Activated naive CD4-positive, alpha-beta T cell treated with anti-CD3 and anti-CD28 coated beads, Interleukin-2, amount 10 ng/mL, durations not matched to agents 7 days and 5 days (primary cell): ENCODE results near the gene DCC.

Experiments used
- CTCF ChIA-PET: fragments of 350-600 bp; sonication (Branson Sonifier 250); formaldehyde crosslinking; loops from one replicate; lab custom pipeline; 2021; ENCODE audit warnings: antibody characterized with exemption; lab: Charles Lee
- DNase-seq: peaks from one replicate; pipeline ENCODE4 v3.0.0-alpha.2; 2020
- H3K27ac Mint-ChIP-seq: one replicate; pipeline ENCODE4 v1.8.0; 2021; ENCODE audit warnings: mild to moderate bottlenecking, moderate library complexity, mixed read lengths
- H3K27me3 Mint-ChIP-seq: one replicate; pipeline ENCODE4 v1.8.0; 2021; ENCODE audit warnings: mild to moderate bottlenecking, mixed read lengths
- H3K36me3 Mint-ChIP-seq: one replicate; pipeline ENCODE4 v1.8.0; 2021; ENCODE audit warnings: mixed read lengths
- H3K4me1 Mint-ChIP-seq: one replicate; pipeline ENCODE4 v1.8.0; 2021; ENCODE audit warnings: mixed read lengths
- H3K4me3 Mint-ChIP-seq: one replicate; pipeline ENCODE4 v1.8.0; 2021; ENCODE audit warnings: mild to moderate bottlenecking, moderate library complexity, mixed read lengths
- H3K9me3 Mint-ChIP-seq: one replicate; pipeline ENCODE4 v1.8.0; 2021; ENCODE audit warnings: mixed read lengths

Gene DCC

GRCh38 chr18:52582061-52582460, 242.1 kb downstream of the DCC start:
- Mint-ChIP-seq H3K36me3 (no peaks in the 10 kb centered on the region), H3K4me3 (no peak overlapping the region), H3K27me3 (no peaks in the 10 kb centered on the region), H3K27ac (no peak overlapping the region), H3K9me3 (peaks cover 3% of the 10 kb centered on the region), H3K4me1 (no peaks in the 10 kb centered on the region)
- CTCF ChIA-PET, result no interaction called here
- DNase-seq, result no peak

- H3K4me1 Mint-ChIP-seq, result no peaks in the 10 kb centered on the region
- H3K36me3 Mint-ChIP-seq, result no peaks in the 10 kb centered on the region
- H3K27me3 Mint-ChIP-seq, result no peaks in the 10 kb centered on the region
- no peak overlapping the region for H3K4me3 Mint-ChIP-seq
- peaks cover 3% of the 10 kb centered on the region for H3K9me3 Mint-ChIP-seq
- no peak for DNase-seq
- CTCF ChIA-PET, result no interaction called here
- no peak overlapping the region for H3K27ac Mint-ChIP-seq
Measured at GRCh38 chr18:52582516-52582915, 242.5 kb downstream of the DCC start.

GRCh38 chr18:52588931-52589330, 248.9 kb downstream of the DCC start:
- no peaks in the 10 kb centered on the region for H3K4me1 Mint-ChIP-seq

GRCh38 chr18:52596748-52597435, 256.9 kb downstream of the DCC start:
- H3K27ac Mint-ChIP-seq, result no peak overlapping the region
- H3K27me3 Mint-ChIP-seq, result no peaks in the 10 kb centered on the region
- no peak for DNase-seq
- peaks cover 16% of the 10 kb centered on the region for H3K9me3 Mint-ChIP-seq
- CTCF ChIA-PET, result no interaction called here
- no peaks in the 10 kb centered on the region for H3K36me3 Mint-ChIP-seq
- no peak overlapping the region for H3K4me3 Mint-ChIP-seq
- H3K4me1 Mint-ChIP-seq, result no peaks in the 10 kb centered on the region

More at GRCh38 chr18:52588931-52589330, 248.9 kb downstream of the DCC start:
- no peaks in the 10 kb centered on the region for H3K36me3 Mint-ChIP-seq
- no peaks in the 10 kb centered on the region for H3K27me3 Mint-ChIP-seq
- CTCF ChIA-PET, result no interaction called here
- DNase-seq, result no peak
- H3K9me3 Mint-ChIP-seq, result peaks cover 3% of the 10 kb centered on the region
- no peak overlapping the region for H3K4me3 Mint-ChIP-seq
- H3K27ac Mint-ChIP-seq, result no peak overlapping the region

GRCh38 chr18:52598921-52599320, 258.9 kb downstream of the DCC start:
- no peaks in the 10 kb centered on the region for H3K4me1 Mint-ChIP-seq
- CTCF ChIA-PET, result no interaction called here
- DNase-seq, result no peak
- no peak overlapping the region for H3K27ac Mint-ChIP-seq
- no peaks in the 10 kb centered on the region for H3K36me3 Mint-ChIP-seq
- no peaks in the 10 kb centered on the region for H3K27me3 Mint-ChIP-seq
- H3K4me3 Mint-ChIP-seq, result no peak overlapping the region
- peaks cover 16% of the 10 kb centered on the region for H3K9me3 Mint-ChIP-seq

GRCh38 chr18:52602820-52603219, 262.8 kb downstream of the DCC start:
- no peak for DNase-seq
- no peak overlapping the region for H3K4me3 Mint-ChIP-seq

GRCh38 chr18:52605345-52605744, 265.3 kb downstream of the DCC start:
- no peak for DNase-seq
- CTCF ChIA-PET, result interaction anchor here (0.6 kb wide), 1 partner anchor 271 kb away, joined by 3 read pairs; no protein-coding TSS in a partner anchor
- H3K27me3 Mint-ChIP-seq, result no peaks in the 10 kb centered on the region
- H3K27ac Mint-ChIP-seq, result no peak overlapping the region
- H3K9me3 Mint-ChIP-seq, result peaks cover 2% of the 10 kb centered on the region
- H3K4me1 Mint-ChIP-seq, result no peaks in the 10 kb centered on the region
- H3K4me3 Mint-ChIP-seq, result no peak overlapping the region
- no peaks in the 10 kb centered on the region for H3K36me3 Mint-ChIP-seq

More at GRCh38 chr18:52602820-52603219, 262.8 kb downstream of the DCC start:
- CTCF ChIA-PET, result no interaction called here
- Mint-ChIP-seq H3K36me3 (no peaks in the 10 kb centered on the region), H3K27me3 (no peaks in the 10 kb centered on the region), H3K27ac (no peak overlapping the region), H3K4me1 (no peaks in the 10 kb centered on the region), H3K9me3 (peaks cover 9% of the 10 kb centered on the region)

- no peaks in the 10 kb centered on the region for H3K4me1 Mint-ChIP-seq
Measured at GRCh38 chr18:52607985-52608384, 268.0 kb downstream of the DCC start.

GRCh38 chr18:52610451-52611115, 270.6 kb downstream of the DCC start:
- peaks cover 2% of the 10 kb centered on the region for H3K9me3 Mint-ChIP-seq
- H3K36me3 Mint-ChIP-seq, result no peaks in the 10 kb centered on the region
- H3K27ac Mint-ChIP-seq, result no peak overlapping the region
- H3K4me3 Mint-ChIP-seq, result no peak overlapping the region
- H3K4me1 Mint-ChIP-seq, result no peaks in the 10 kb centered on the region
- H3K27me3 Mint-ChIP-seq, result no peaks in the 10 kb centered on the region
- CTCF ChIA-PET, result no interaction called here
- DNase-seq, result no peak

More at GRCh38 chr18:52607985-52608384, 268.0 kb downstream of the DCC start:
- Mint-ChIP-seq H3K4me3 (no peak overlapping the region), H3K36me3 (no peaks in the 10 kb centered on the region), H3K9me3 (peaks cover 2% of the 10 kb centered on the region), H3K27ac (no peak overlapping the region), H3K27me3 (no peaks in the 10 kb centered on the region)
- CTCF ChIA-PET, result no interaction called here
- no peak for DNase-seq

GRCh38 chr18:52612406-52612805, 272.4 kb downstream of the DCC start:
- Mint-ChIP-seq H3K4me1 (no peaks in the 10 kb centered on the region), H3K36me3 (no peaks in the 10 kb centered on the region), H3K9me3 (no peaks in the 10 kb centered on the region), H3K4me3 (no peak overlapping the region), H3K27ac (no peak overlapping the region), H3K27me3 (no peaks in the 10 kb centered on the region)
- CTCF ChIA-PET, result no interaction called here
- DNase-seq, result no peak

- Mint-ChIP-seq H3K27me3 (no peaks in the 10 kb centered on the region), H3K27ac (no peak overlapping the region), H3K9me3 (peaks cover 2% of the 10 kb centered on the region), H3K36me3 (no peaks in the 10 kb centered on the region), H3K4me3 (no peak overlapping the region), H3K4me1 (no peaks in the 10 kb centered on the region)
- DNase-seq, result no peak
- CTCF ChIA-PET, result no interaction called here
Measured at GRCh38 chr18:52615321-52615720, 275.3 kb downstream of the DCC start.

GRCh38 chr18:52615943-52616342, 275.9 kb downstream of the DCC start:
- H3K4me1 Mint-ChIP-seq, result no peaks in the 10 kb centered on the region
- peaks cover 2% of the 10 kb centered on the region for H3K9me3 Mint-ChIP-seq
- DNase-seq, result no peak
- no peak overlapping the region for H3K4me3 Mint-ChIP-seq
- CTCF ChIA-PET, result no interaction called here
- H3K27me3 Mint-ChIP-seq, result no peaks in the 10 kb centered on the region
- H3K27ac Mint-ChIP-seq, result no peak overlapping the region
- H3K36me3 Mint-ChIP-seq, result no peaks in the 10 kb centered on the region

- no peaks in the 10 kb centered on the region for H3K27me3 Mint-ChIP-seq
- H3K9me3 Mint-ChIP-seq, result peaks cover 4% of the 10 kb centered on the region
- CTCF ChIA-PET, result no interaction called here
- H3K4me3 Mint-ChIP-seq, result no peak overlapping the region
- no peaks in the 10 kb centered on the region for H3K4me1 Mint-ChIP-seq
- no peak overlapping the region for H3K27ac Mint-ChIP-seq
- no peak for DNase-seq
- no peaks in the 10 kb centered on the region for H3K36me3 Mint-ChIP-seq
Measured at GRCh38 chr18:52617931-52618330, 277.9 kb downstream of the DCC start.

GRCh38 chr18:52620926-52621439, 281.0 kb downstream of the DCC start:
- peaks cover 4% of the 10 kb centered on the region for H3K9me3 Mint-ChIP-seq
- H3K27me3 Mint-ChIP-seq, result no peaks in the 10 kb centered on the region
- H3K4me3 Mint-ChIP-seq, result no peak overlapping the region
- DNase-seq, result no peak
- no peak overlapping the region for H3K27ac Mint-ChIP-seq
- H3K36me3 Mint-ChIP-seq, result no peaks in the 10 kb centered on the region
- CTCF ChIA-PET, result no interaction called here
- H3K4me1 Mint-ChIP-seq, result no peaks in the 10 kb centered on the region

GRCh38 chr18:52624702-52625101, 284.7 kb downstream of the DCC start:
- H3K36me3 Mint-ChIP-seq, result no peaks in the 10 kb centered on the region
- H3K4me1 Mint-ChIP-seq, result no peaks in the 10 kb centered on the region
- H3K4me3 Mint-ChIP-seq, result no peak overlapping the region
- H3K27me3 Mint-ChIP-seq, result no peaks in the 10 kb centered on the region
- peaks cover 3% of the 10 kb centered on the region for H3K9me3 Mint-ChIP-seq
- no peak for DNase-seq
- no peak overlapping the region for H3K27ac Mint-ChIP-seq
- CTCF ChIA-PET, result no interaction called here
